HL-60 (cell line): ENCODE results near the gene RPL35A.
A peak's percentile ranks its signal among the peaks of the same experiment; 100 is the strongest.
"Not testable (repeated sequence)": the region's sequence is repeated elsewhere in the genome, so short reads cannot be mapped to it uniquely, and the experiment has no call there.

Experiments used
- DNase-seq, 2 experiments: peaks; one replicate each; pipeline ENCODE4 v3.0.0-alpha.2; 2010 to 2020; ENCODE audit warnings: low read depth in 1 of 2, low spot score in 1 of 2
- H3K27ac ChIP-seq: fragments of 250-450 bp; sonication (Bioruptor Pico); replicated peaks from 2 replicates; pipeline ENCODE4 v1.5.1; 2020; ENCODE audit warnings: mild to moderate bottlenecking, moderate library complexity
- H3K27me3 ChIP-seq: fragments of 250-450 bp; sonication (Bioruptor Pico); 2 replicates; pipeline ENCODE4 v1.5.1; 2021; ENCODE audit warnings: mild to moderate bottlenecking, moderate library complexity; ENCODE audit not compliant: insufficient read depth, poor library complexity, severe bottlenecking
- H3K4me3 ChIP-seq: replicated peaks from 2 replicates; pipeline ENCODE4 v1.5.1; 2011; ENCODE audit warnings: mild to moderate bottlenecking, control low read depth, low read length; ENCODE audit not compliant: insufficient read depth
- CTCF ChIP-seq: IDR thresholded peaks from one replicate; pipeline ENCODE4 v1.5.1; 2011; ENCODE audit warnings: low read length, control low read depth, inconsistent platforms; ENCODE audit not compliant: insufficient read depth
- GABPA ChIP-seq: IDR thresholded peaks from 2 replicates; pipeline ENCODE4 v1.6.1; 2012; ENCODE audit warnings: low read depth
- POLR2AphosphoS5 ChIP-seq: IDR thresholded peaks from 2 replicates; pipeline ENCODE4 v1.6.1; 2012; ENCODE audit warnings: low read depth
- REST ChIP-seq: IDR thresholded peaks from 2 replicates; pipeline ENCODE4 v1.6.1; 2012; ENCODE audit warnings: low read depth; ENCODE audit not compliant: insufficient replicate concordance
- SPI1 ChIP-seq: IDR thresholded peaks from 2 replicates; pipeline ENCODE4 v1.6.1; 2012; ENCODE audit warnings: low read depth, mild to moderate bottlenecking, borderline replicate concordance

Gene RPL35A

GRCh38 chr3:197958346-197958745, 8.4 kb downstream of the RPL35A start:
- DNase-seq, result peak in 1 of 2 experiments; percentile 26
- TF ChIP-seq SPI1 (peak; percentile 29; the same call in 1 of the 2 replicates), REST (no peak), GABPA (no peak)
- H3K27me3 ChIP-seq, result no peaks in the 10 kb centered on the region
- H3K27ac ChIP-seq, result peak overlapping the region; percentile 58
- H3K4me3 ChIP-seq, result no peak overlapping the region

- not testable (repeated sequence) for H3K4me3 ChIP-seq, H3K27me3 ChIP-seq, DNase-seq
- H3K27ac ChIP-seq, result peak overlapping the region; percentile 58; the same call in 1 of the 2 replicates
Measured at GRCh38 chr3:197958848-197959247, 8.9 kb downstream of the RPL35A start.

- no peaks in the 10 kb centered on the region for H3K27me3 ChIP-seq
- no peak for DNase-seq
- H3K4me3 ChIP-seq, result peak overlapping the region; percentile 95
- TF ChIP-seq REST, result no peak
- TF ChIP-seq SPI1, result no peak
- no peak for TF ChIP-seq CTCF
- TF ChIP-seq POLR2AphosphoS5, result no peak
- TF ChIP-seq GABPA, result no peak
- peak overlapping the region; percentile 53 for H3K27ac ChIP-seq
Measured at GRCh38 chr3:197959500-197959890, 9.5 kb downstream of the RPL35A start.

- peak within 1 kb of the TSS; percentile 66 for H3K27ac ChIP-seq
- DNase-seq, result peak; percentile 84 to 96
- peak within 1 kb of the TSS; percentile 95 for H3K4me3 ChIP-seq
- TF ChIP-seq POLR2AphosphoS5 (peak; percentile 38; the same call in 1 of the 2 replicates), SPI1 (no peak)
- no peaks in the 10 kb centered on the region for H3K27me3 ChIP-seq
Measured at GRCh38 chr3:197959891-197960693, 10.1 kb downstream of the RPL35A start, which contains the start of gene LMLN. TSS of gene LMLN (plus strand) at chr3:197960217. CDS start at chr3:197960246, 29 bp downstream.

GRCh38 chr3:197960694-197961581, 10.9 kb downstream of the RPL35A start:
- H3K4me3 ChIP-seq, result peak overlapping the region; percentile 95
- no peak for DNase-seq
- no peaks in the 10 kb centered on the region for H3K27me3 ChIP-seq
- H3K27ac ChIP-seq, result peak overlapping the region; percentile 66
- no peak for TF ChIP-seq REST
- no peak for TF ChIP-seq SPI1
- no peak for TF ChIP-seq GABPA
- TF ChIP-seq POLR2AphosphoS5, result no peak
- no peak for TF ChIP-seq CTCF
